ENCODE measurements around the gene PILRA. TPM values are rescaled to one million over a fixed set of nuclear protein-coding genes. Genes with fewer than 3 reads are reported as not detected.

The PILRA gene
- total RNA-seq, 4 donors from 2014 or later: 1.3 to 8.5 (median 4.2) TPM

DNA sequence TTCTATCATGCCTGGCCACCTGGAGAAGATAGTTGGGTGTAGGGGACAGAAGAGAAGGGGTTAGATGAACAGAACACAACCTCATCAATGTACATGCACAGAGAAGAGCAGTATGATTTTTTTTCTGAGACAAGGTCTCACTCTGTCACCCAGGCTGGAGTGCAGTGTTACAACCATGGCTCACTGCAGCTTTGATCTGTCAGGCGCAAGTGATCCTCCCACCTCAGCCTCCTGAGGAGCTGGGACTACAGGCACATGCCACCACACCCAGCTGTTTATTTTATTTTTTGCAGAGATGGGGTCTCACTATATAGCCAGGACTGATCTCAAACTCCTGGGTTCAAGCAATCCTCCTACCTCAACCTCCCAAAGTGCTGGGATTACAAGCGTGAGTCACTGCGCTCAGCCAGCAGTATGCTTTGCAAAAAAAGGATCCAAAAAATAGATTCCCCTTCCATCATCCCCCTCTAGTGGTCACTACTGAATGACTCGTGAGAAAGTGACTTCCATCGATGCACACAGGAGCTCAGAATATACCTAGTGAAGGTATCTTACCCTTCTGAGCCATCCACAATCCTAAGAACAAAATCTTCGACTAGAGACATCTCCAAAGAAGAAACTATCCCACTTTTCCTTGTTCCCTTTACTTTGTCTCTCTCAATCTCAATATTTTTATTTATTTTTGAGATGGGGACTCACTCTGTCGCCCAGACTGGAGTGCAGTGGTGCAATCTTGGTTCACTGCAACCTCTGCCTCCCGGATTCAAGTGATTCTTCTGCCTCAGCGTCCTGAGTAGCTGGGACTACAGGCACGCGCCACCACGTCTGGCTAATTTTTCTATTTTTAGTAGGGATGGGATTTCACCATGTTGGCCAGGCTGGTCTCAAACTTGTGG, 34.2 kb downstream of the PILRA start:
- Histone ChIP-seq H3K9me3 (no peaks in the 10 kb centered on the region), H3K27ac (no peak overlapping the region), H3K27me3 (no peaks in the 10 kb centered on the region), H3K4me3 (no peak overlapping the region), H3K4me1 (no peaks in the 10 kb centered on the region), H3K36me3 (peaks cover 2% of the 10 kb centered on the region)
- no peak for TF ChIP-seq POLR2AphosphoS5 (IDR thresholded peaks at IDR 0.05)
- peak; percentile 22 to 49 for TF ChIP-seq CTCF (IDR thresholded peaks at IDR 0.05)
- 66% methylated on average over 12 of the region's 12 CpGs for WGBS
- DNase-seq (ENCODE audit: low spot score in 2 of 2): no peak

DNA sequence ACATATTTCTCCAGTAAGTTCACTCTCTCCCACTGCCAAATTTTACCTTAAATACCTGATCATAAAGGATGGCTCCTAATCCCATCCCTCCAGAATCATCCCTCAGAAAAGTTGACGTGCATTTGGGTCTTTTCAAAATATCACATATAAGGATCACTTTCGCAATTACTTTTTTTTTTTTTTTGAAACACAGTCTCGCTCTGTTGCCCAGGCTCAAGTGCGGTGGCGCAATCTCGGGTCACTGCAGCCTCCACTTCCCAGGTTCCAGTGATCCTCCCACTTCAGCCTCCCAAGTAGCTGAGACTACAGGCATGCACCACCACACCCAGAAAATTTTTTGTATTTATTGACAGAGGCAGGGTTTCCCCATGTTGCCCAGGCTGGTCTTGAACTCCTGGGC, 37.8 kb downstream of the PILRA start:
- no peaks in the 10 kb centered on the region for H3K4me1 ChIP-seq
- no peak for TF ChIP-seq EP300 (IDR thresholded peaks at IDR 0.05)
- TF ChIP-seq POLR2A (IDR thresholded peaks at IDR 0.05): no peak
- no peak for TF ChIP-seq CTCF (IDR thresholded peaks at IDR 0.05)
- no peak for TF ChIP-seq POLR2AphosphoS5 (IDR thresholded peaks at IDR 0.05)
- H3K4me3 ChIP-seq: no peak overlapping the region
- no peaks in the 10 kb centered on the region for H3K9me3 ChIP-seq
- H3K36me3 ChIP-seq: no peaks in the 10 kb centered on the region
- H3K27ac ChIP-seq: no peak overlapping the region
- H3K27me3 ChIP-seq: no peaks in the 10 kb centered on the region
- no peak for DNase-seq (ENCODE audit: low spot score in 2 of 2)
- 93% methylated on average over 6 of the region's 6 CpGs for WGBS

DNA sequence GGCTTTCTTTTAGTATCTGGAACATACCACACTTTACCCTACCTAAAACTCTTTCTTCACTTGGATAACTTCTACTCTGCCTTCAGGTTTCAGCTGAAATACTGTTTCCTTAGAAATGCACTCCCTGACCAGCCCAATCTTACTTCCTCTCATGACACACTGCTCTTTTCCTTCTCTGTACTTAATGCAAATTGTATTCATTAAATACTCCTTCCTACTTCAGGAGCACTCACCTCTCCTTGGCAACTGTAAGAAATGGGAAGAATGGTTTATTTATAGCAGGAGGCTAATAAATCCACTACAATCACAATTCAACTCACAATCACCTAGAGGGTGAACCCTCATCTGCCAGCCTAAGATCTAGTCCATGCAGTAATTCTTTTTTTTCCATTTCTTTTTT, 40.1 kb downstream of the PILRA start:
- Histone ChIP-seq H3K4me3 (no peak overlapping the region), H3K27ac (no peak overlapping the region)
- no peak for DNase-seq (ENCODE audit: low spot score in 2 of 2)

GRCh38 chr7:100413889-100414288, 40.6 kb downstream of the PILRA start:
- TF ChIP-seq CTCF (IDR thresholded peaks at IDR 0.05): no peak
- TF ChIP-seq POLR2A (IDR thresholded peaks at IDR 0.05): no peak
- no peak for TF ChIP-seq EP300 (IDR thresholded peaks at IDR 0.05)
- no peak for TF ChIP-seq POLR2AphosphoS5 (IDR thresholded peaks at IDR 0.05)
- H3K4me3 ChIP-seq: no peak overlapping the region
- no peaks in the 10 kb centered on the region for H3K4me1 ChIP-seq
- H3K36me3 ChIP-seq: no peaks in the 10 kb centered on the region
- DNase-seq (ENCODE audit: low spot score in 2 of 2): no peak
- H3K9me3 ChIP-seq: no peaks in the 10 kb centered on the region
- 88% methylated on average over 1 of the region's 1 CpG for WGBS
- no peak overlapping the region for H3K27ac ChIP-seq
- H3K27me3 ChIP-seq: no peaks in the 10 kb centered on the region

More for the DNA sequence above, 40.1 kb downstream of the PILRA start:
- Histone ChIP-seq H3K9me3 (no peaks in the 10 kb centered on the region), H3K36me3 (no peaks in the 10 kb centered on the region), H3K27me3 (no peaks in the 10 kb centered on the region), H3K4me1 (no peaks in the 10 kb centered on the region)
- TF ChIP-seq POLR2A (IDR thresholded peaks at IDR 0.05) (no peak), CTCF (IDR thresholded peaks at IDR 0.05) (no peak), EP300 (IDR thresholded peaks at IDR 0.05) (no peak), POLR2AphosphoS5 (IDR thresholded peaks at IDR 0.05) (no peak)

GRCh38 chr7:100415448-100415847, 42.2 kb downstream of the PILRA start:
- Histone ChIP-seq H3K4me1 (no peaks in the 10 kb centered on the region), H3K4me3 (no peak overlapping the region), H3K36me3 (no peaks in the 10 kb centered on the region), H3K9me3 (no peaks in the 10 kb centered on the region), H3K27ac (no peak overlapping the region), H3K27me3 (no peaks in the 10 kb centered on the region)
- 97% methylated on average over 5 of the region's 5 CpGs for WGBS
- DNase-seq (ENCODE audit: low spot score in 2 of 2): no peak
- TF ChIP-seq CTCF (IDR thresholded peaks at IDR 0.05) (no peak), POLR2A (IDR thresholded peaks at IDR 0.05) (no peak), POLR2AphosphoS5 (IDR thresholded peaks at IDR 0.05) (no peak), EP300 (IDR thresholded peaks at IDR 0.05) (no peak)

All from suprapubic skin (tissue), 4 donors.